Activated effector memory CD4-positive, alpha-beta T cell treated with Interleukin-2 at 50 U/mL for 16 hours (primary cell): ENCODE results near the gene SLC25A22.

ENCODE experiments used
- DNase-seq: peaks from one replicate; pipeline ENCODE4 v3.0.0-alpha.2; 2020

The SLC25A22 gene

GRCh38 chr11:798093-798713, at the start of gene SLC25A22:
TSS of gene SLC25A22 (minus strand) at chr11:798281. CDS start at chr11:795006, 3,275 bp downstream.
- peak; percentile 80 for DNase-seq

DNA sequence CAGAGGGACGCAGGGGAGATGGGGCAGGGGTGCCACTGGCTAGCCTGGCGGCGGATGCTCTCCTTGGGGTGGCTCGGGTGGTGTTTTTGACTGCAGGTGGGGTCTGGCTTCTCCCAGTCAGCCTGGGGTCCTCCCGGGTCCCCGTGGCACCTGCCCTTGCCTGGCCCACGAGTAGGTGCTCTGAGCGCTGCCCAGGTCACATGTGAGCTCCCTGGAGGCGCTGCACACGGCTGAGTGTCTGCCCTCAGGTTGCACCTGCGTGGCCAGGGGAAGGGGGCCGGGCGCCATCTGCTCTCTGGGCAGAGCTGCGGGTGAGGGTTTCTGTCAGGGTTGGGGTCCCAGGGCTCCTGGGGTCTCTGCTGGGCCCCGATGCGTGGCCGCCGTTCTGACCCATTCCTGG, 49.8 kb upstream of the SLC25A22 start:
- DNase-seq, result no peak

DNA sequence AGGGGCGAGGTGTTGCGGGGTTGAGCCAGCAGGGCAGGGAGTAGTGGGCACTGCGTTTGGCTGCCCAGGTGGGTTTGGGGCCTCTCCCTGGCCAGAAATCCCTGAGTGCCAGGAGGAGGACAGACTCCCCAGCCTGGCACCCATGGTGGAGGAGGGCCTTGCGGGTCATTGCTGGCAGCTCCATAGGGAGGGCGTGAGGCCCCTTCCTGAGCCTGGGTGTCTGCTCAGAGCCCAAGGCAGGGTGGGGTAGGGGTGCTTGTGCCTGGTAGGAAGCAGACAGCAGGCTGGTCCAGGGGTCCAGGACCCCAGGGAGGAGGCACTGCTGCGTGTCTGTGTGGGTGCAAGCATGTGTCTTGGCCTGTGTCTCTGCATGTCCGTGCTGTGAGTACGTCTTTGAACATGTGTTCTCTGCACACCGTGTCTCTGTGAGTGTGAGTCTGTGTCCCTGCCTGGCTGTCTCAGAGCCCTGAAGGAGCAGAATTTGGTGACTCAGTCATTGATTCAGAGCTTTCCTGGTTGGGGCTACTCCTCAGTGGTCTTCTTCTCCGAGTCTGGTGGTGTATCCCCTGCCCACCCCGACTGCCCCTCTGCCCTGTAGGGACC, 48.5 kb upstream of the SLC25A22 start:
- DNase-seq, result no peak

- no peak for DNase-seq
Observed at GRCh38 chr11:845872-846495, 47.9 kb upstream of the SLC25A22 start.

GRCh38 chr11:844693-845644, 46.9 kb upstream of the SLC25A22 start:
- DNase-seq, result no peak

- DNase-seq, result no peak
Observed at GRCh38 chr11:843818-844692, 46.0 kb upstream of the SLC25A22 start.

DNA sequence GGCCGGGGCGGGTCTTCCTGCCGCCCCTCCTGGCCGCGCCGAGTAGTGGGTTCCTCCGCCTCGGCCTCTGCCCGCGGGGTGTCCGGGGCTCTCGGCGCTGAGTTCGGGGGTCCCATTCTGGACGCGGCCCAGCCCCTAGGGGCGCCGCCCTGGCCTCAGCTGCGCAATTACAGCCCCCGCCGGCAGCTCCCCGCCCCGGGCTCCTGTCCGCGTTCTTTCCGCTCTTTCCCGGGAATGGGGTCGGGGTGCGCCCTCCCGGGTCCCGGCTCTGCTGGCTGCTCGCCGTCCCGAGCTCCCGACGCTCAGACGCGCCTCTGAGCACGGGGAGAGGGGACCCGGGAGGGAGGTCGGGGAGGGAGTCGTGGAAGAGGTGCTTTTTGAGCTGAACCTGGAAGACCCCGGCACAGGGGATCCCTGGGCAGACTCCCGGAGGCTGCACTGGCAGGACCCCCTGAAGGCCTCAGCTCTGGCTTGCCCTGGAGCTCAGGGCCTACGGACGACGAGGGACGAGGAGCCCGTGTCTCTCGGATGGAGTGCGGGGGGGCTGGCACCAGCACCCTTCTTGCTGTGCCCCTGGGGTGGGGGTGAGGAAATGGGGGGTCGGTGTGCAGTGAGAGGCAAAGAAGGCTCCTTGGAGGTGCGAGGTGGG, 45.1 kb upstream of the SLC25A22 start:
- no peak for DNase-seq

DNA sequence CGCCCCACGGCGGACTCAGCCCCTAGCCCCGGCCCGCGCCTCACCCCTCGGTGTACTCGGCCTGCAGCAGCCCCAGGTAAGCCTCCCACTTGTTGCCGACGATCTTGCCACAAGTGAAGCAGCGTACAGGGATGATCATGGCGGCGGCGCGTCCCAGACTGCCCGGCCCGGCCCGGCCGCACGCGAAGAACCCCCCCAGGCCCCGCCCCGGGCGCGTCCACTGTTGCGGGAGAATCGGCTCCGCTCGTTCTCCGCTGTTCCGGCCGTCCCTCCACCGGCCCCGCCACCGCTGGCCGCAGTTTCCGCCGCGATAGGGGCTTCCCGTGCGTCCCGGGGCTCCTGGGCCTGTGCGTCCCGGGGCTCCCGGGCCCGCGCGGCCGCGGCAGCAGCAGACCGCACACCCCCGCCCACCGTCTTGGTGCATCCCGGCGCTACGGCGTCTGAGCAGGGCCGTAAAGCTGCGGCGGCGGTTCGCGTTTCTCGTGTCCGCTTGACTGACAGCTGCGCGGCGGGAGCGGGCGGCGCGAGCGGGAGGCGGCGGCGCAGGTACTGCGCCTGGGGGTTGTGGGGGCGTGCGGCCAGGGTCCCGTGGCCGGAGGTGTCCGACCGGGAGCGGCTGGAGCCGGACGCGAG, 44.4 kb upstream of the SLC25A22 start, which contains the start of the genes POLR2L and TSPAN4:
Gene POLR2L, minus strand, starts transcription at position 160 of the 633 bp plus-strand sequence. Its CDS starts 21 bp downstream, at position 139.
Gene TSPAN4, plus strand, starts transcription at position 483 of the 633 bp plus-strand sequence. CDS start 7,453 bp downstream, outside the sequence.
- DNase-seq, result peak; percentile 83

DNA sequence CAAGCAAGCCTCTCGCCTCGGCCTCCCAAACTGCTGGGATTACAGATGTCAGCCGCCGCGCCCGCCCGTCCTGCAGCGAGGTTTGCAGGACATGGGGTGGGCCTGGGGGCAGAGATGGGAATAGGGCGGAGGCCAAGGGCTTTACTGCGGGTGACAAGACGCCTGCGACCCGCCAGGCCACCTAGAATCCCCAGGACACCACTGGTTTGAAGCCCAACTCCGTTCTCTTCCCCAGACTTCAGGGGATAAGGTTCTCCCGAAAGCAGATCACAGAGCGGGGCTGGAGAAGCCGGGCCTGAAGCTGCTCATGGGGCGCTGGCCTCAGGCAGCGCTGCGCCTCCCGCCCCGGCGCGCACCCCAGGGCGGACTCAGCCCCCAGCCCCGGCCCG, 43.9 kb upstream of the SLC25A22 start:
- no peak for DNase-seq

DNA sequence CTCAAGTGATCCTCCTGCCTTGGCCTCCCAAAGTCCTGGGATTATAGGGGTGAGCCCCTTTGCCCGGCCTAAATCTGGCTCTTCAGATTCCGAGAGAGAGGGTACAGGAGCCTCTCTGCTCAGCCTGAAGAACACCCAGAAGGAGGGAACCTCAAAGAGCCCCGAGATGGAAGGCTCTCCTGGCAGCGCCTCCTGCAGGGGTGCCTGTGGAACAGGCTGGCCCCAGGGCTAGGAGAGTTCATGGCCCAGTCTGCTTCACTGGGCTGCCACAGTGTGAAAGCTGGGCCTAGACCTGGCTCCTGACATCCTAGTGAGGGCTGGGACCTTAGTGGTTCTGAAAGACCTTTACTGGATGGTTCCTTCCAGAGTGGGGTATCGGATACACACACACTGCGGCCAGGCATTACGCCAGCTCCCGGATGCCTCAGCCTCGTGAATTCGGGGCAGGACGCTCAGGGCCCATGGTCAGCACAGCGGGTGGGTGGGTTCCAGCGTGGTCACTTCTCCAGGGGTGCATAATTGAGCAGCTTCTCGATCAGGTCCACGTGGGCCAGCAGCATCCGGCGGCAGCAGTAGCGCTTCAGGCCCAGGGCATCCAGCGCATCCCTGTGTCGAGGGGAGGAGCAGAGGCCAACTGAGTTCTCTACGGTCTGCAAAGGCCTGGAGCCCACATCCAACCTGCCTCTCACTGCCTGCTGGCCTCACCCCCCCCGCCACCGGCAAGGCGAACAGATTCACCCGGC, 42.0 kb upstream of the SLC25A22 start:
- DNase-seq, result no peak

GRCh38 chr11:839280-839623, 41.2 kb upstream of the SLC25A22 start:
- DNase-seq, result no peak

GRCh38 chr11:838441-839279, 40.6 kb upstream of the SLC25A22 start:
- DNase-seq, result no peak

DNA sequence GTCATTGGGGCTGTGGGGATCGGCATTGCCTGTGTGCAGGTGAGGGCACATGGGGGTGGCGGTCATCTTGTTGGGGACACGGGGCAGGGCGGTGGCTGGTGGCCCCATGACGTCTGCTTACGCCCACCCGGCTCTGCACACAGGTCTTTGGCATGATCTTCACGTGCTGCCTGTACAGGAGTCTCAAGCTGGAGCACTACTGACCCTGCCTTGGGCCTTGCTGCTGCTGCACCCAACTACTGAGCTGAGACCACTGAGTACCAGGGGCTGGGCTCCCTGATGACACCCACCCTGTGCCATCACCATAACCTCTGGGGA, 39.9 kb upstream of the SLC25A22 start:
- DNase-seq, result no peak

DNA sequence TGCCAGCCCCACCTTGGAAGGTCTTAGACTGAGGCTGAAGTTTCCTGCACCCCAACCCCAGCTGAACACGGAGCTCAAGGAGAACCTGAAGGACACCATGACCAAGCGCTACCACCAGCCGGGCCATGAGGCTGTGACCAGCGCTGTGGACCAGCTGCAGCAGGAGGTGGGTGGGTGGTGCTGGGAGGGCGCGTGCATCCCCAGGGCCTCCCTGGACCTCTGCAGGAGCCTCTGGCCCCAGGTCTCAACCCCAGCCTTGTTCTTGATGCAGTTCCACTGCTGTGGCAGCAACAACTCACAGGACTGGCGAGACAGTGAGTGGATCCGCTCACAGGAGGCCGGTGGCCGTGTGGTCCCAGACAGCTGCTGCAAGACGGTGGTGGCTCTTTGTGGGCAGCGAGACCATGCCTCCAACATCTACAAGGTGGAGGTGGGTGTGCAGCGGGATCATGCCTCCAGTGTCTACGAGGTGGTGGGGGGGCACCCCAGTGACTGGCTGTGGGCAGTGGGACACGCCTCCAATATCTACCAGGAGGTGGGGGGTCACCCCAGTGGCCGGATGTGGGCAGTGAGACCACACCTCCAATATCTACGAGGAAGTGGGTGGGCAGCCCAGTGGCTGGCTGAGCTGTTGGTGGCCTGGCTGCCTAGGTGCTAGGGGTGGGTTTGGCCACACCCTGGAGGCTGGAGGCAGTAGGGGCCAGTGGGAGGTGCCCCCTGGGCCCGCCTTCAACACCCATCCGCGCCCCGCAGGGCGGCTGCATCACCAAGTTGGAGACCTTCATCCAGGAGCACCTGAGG, 39.3 kb upstream of the SLC25A22 start:
- no peak for DNase-seq

GRCh38 chr11:836700-837099, 38.6 kb upstream of the SLC25A22 start:
- DNase-seq, result no peak

- no peak for DNase-seq
Observed at GRCh38 chr11:836274-836673, 38.2 kb upstream of the SLC25A22 start.

- no peak for DNase-seq
Observed at GRCh38 chr11:834371-835316, 36.6 kb upstream of the SLC25A22 start.
